Transverse colon (tissue), 4 donors: Measurements from ENCODE around the gene CAMTA1.

Experiments used
- EP300 ChIP-seq: sonication (generic); formaldehyde crosslinking; IDR thresholded peaks from one replicate; pipeline ENCODE4 v1.6.1; 2017; ENCODE audit warnings: antibody characterized with exemption, low read depth
- POLR2AphosphoS5 ChIP-seq, 3 donors: sonication (generic); formaldehyde crosslinking; IDR thresholded peaks; one replicate each; pipeline ENCODE4 v1.6.1; 2016; ENCODE audit warnings: antibody characterized with exemption in 3 of 3
- TF ChIP-seq, protein P1 (sequence below), 5 experiments: fragments of 200-600 bp in 3 of 5; fragments of 450-650 bp in 2 of 5; sonication (generic) in 3 of 5; IDR thresholded peaks; 1 replicate in 2 of 5; 2 replicates in 3 of 5; pipeline ENCODE4 v1.5.1; 2016 to 2017; ENCODE audit warnings: antibody characterized with exemption in 5 of 5, inconsistent platforms in 3 of 5, mild to moderate bottlenecking in 2 of 5, moderate library complexity in 1 of 5

DNA sequence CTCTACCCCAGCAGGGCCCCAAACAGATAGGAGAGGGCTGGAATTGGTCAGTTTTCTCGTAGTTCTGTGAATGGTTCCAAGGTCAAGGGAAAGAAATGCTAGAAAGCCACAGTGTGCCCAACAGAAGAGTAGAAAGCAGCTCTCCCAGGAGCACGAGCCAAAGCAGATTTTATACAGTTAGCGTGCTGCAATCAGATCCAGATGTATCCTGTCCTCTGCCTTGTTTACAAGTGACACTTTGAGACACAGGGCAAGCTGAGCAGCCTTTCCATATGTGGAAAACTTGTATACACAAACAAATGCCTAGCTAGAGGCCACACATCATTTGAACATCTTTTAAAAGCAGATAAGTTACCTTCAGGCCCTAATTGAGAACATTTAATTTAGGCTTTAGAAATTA is 992.3 kb downstream of the CAMTA1 start:
- TF ChIP-seq, protein P1, sequence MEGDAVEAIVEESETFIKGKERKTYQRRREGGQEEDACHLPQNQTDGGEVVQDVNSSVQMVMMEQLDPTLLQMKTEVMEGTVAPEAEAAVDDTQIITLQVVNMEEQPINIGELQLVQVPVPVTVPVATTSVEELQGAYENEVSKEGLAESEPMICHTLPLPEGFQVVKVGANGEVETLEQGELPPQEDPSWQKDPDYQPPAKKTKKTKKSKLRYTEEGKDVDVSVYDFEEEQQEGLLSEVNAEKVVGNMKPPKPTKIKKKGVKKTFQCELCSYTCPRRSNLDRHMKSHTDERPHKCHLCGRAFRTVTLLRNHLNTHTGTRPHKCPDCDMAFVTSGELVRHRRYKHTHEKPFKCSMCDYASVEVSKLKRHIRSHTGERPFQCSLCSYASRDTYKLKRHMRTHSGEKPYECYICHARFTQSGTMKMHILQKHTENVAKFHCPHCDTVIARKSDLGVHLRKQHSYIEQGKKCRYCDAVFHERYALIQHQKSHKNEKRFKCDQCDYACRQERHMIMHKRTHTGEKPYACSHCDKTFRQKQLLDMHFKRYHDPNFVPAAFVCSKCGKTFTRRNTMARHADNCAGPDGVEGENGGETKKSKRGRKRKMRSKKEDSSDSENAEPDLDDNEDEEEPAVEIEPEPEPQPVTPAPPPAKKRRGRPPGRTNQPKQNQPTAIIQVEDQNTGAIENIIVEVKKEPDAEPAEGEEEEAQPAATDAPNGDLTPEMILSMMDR (IDR thresholded peaks at IDR 0.05), result no peak
- TF ChIP-seq EP300 (no peak), POLR2AphosphoS5 (IDR thresholded peaks at IDR 0.05) (no peak)
